GM15510 (cell line): ENCODE results near the gene SBF2.

Source experiments
- POLR2A ChIP-seq: IDR thresholded peaks from 3 replicates; pipeline ENCODE4 v1.6.1; 2011; ENCODE audit warnings: borderline replicate concordance; ENCODE audit not compliant: insufficient read length; ENCODE audit errors: extremely low read depth

Gene SBF2

DNA sequence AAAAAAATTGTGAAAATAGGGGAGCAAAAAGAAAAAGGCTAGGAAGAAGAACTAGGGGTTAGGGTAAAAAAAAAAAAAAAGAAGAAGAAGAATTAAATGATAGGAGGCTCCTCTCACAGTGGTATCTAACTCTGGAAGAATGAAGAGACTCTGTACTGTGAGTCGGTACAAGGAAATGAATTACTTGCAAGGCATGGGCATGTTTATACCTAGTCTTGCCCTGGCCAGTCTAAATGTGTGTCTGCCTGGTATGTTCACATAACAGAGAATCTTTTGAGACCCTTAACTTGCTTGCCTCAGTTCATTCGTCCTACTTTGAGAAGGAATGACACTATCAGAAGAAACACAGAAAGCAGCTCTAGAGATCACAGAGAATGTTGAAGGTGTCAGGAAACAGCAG is 470.6 kb downstream of the SBF2 start:
- TF ChIP-seq POLR2A = no peak

DNA sequence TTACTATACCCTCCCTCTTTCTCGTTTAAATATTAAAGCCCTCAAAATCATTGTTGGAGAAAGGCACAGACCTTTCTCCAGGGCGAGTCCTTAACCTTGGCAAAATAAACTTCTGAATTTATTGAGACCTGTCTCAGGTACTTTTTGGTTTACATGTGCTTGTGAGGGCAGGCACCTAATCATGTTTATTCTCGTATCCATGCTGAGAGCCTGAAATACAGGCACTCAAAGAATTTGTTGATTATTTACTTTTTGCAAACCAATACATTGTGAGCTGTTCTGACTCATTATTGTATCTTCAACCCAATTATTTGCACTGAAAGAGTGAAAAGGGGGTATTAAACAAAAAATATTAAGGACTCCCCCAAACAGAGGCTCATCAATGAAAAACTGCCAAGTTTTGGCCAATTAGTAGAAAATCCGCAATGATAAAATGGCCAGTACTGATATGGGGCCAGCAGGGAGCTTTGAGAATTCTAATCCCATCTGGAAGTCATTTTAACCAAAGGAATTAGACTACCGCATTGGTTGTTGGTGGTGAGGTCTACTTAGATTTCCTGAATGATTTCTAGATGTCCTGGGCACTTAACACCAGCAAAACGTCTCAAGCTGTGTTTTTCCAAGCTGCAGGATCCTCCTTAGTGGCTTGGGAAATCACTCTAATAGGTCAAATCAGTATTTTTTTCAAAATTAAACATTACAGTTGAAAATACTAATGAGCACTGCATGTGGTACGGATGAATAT is 472.8 kb downstream of the SBF2 start:
- TF ChIP-seq POLR2A = no peak

DNA sequence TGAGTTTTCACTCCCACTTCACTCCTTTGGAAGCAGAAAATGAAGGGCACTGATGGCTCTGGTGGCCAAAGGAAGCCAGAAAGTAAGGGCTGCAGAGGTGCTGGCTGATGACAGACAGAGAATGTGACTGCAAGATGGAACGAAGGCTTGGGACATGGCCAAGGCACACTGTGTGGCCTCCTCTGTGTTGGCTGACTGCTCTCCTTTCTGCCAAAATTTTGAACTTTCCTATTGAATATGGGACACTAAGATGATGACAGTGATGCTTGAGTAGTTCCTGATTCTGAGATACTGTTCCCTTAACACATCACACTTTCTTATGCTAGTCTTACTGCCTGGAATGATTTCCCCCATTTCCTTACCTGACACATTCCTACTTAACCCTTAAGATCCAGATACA is 473.8 kb downstream of the SBF2 start:
- no peak for TF ChIP-seq POLR2A

DNA sequence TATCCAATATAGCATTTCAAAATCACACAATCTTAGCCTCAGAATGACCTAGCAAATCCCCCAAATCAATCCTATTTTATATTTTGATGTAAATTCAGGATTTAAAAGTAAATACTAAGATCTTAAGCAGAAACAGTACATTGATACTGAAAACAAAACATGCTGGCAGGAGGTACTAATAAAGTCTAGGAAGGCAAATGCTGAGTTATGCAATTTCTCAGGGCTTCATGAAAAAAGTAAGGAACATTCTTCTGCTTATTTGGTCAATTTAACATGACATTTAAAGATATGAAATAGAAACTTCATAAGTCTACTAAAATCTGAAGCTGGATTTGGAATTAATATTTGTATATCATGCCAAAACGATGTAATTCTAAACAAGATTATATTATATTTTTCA is 476.8 kb downstream of the SBF2 start:
- TF ChIP-seq POLR2A = no peak

DNA sequence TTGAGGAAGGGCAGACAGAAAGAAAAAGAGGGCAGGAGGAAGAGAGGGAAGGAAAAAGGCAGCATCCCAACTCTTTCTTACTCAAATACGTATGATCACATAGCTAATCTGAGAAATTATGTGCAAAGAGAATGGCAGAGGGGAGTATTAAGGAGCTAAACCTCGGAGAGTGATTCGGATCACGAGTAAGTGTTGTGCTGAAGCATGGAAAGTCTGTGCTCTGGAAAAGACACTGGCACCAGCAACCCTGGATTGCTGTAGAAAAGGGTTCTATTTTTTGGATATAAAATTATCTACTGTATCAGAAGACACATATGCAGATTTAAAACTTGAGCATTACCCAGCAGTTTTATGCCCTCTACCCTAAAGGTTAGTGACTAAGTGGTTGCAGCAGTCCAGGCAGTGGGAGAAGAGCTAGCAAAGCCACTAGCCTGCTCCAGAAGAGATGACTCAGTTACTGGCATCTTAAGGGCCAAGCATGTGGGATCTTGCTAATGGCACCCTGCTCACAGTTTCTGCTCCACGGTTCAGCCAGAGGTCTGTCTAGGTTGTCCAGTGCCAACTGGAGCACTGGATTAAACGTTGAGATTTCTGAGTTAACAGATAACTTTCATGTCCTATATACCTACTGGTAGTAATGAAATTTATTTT is 478.4 kb downstream of the SBF2 start:
- no peak for TF ChIP-seq POLR2A

DNA sequence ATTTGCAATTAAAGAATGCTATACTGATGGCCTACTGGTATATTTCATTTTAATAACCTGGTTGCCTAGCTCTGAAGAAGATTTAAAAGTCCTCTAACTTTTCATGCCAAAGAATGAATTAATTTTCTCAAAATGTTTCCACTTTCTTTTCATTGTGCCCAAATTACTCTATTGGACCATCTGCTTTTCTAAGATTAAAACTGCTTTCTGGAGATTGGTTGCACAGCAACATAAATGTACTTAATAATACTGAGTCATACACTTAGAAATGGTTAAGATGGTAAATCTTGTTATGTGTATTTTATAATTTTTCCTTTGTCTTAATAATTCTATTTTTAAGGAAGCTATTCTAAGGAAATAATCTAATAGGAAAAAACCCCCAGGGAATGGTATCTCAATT is 479.9 kb downstream of the SBF2 start:
- TF ChIP-seq POLR2A = no peak

DNA sequence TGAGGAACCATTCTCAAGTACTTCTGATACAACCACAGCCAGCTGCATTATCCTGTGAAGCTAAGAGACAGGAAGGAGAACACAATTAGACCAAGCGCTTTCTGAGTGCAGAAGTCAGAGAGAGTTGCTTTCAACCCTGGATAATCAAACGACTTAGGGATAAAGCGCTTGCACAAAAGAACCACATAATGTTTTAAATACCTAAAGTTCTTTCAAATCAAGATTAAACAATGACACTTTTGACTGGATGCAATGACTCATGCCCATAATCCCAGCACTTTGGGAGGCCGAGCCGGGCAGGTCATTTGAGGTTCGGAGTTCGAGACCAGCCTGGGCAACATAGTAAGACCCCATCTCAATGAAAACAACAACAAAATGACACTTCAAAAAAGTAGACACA is 485.1 kb downstream of the SBF2 start:
- no peak for TF ChIP-seq POLR2A

DNA sequence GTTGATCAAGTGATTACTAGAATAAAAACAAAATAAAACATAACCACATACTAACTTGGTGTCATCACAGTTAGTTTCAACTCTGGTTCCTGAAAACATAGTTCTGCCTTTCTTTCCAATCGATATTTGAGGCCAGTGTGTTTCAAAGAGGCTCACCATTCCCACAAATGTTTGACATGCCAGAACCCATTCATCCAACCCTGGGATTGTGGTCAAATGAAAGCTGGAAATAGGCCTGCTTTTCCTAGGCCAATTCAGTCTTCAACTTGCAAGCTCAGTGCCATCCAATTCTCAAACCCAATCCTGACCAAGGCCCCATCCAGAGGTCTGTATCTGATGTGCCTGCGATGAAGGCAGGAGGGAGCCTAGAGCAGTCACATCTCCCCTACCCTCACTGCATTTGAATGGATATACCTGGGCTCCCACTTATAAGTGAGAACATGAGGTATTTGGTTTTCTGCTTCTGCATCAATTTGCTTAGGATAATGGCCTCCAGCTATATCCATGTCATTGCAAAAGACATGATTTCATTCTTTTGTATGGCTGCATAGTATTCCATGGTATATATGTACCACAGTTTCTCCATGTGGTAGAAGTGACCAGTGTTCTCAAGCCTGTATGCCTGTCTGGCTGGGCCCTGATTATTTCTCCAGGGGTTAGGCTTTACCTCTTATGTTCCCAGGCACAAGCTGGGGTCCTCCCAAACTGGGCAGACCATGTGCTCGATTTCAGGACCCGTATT is 486.9 kb downstream of the SBF2 start:
- no peak for TF ChIP-seq POLR2A

DNA sequence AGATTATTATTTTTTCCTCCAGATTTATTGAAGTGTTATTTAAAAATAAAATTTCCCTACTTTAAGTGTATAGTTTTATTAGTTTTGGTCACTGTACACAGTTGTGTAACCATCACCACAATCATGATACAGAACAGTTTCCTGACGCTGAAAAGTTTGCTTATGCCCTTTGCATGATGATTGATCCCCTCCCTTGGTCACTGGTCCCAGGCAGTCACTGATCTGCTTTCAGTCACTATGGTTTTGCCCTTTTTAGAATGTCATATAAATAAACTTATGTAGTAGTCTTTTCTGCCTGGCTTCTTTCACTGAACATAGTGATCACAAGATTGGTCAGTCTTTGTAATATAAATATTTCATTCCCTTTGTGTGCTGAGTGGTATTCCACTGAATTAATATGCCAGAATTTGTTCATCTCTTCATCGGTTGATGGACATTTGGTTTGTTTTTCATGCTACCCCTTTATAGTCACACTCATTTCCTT is 489.6 kb downstream of the SBF2 start:
- TF ChIP-seq POLR2A = no peak

DNA sequence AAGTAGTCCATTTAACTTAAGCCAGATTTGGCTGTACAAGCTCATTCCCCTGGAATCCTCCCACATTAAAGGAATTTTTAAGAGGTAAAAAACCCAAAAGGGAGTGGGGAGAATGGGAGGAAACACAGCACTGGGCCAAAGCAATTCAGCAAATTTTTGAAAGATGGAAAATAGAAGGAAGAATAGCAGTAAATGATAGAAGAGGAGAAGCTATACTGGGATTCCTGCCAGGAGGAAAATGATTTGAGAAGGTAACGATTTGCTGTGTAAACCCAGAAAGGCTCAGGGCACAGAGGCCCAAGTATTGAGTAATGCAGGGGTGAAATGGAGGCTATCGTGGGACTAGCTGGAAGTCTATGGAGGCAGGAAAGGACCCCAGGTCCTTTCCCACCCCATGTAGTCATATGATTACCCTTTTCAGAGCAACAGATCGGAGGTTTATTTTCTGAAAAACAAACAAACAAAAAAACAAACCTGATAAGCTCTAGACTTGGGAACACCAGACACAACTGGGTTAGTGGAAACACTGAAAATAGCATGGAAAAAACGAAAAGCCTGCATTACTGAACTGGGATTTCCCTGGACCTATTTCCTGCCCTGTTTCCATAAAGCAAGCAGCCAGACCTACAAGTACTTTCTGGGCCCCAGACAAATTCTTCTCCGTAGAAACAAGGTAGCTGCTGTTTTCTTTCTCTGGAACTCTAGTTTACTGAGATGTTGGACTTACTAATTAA is 490.2 kb downstream of the SBF2 start:
- TF ChIP-seq POLR2A = no peak

DNA sequence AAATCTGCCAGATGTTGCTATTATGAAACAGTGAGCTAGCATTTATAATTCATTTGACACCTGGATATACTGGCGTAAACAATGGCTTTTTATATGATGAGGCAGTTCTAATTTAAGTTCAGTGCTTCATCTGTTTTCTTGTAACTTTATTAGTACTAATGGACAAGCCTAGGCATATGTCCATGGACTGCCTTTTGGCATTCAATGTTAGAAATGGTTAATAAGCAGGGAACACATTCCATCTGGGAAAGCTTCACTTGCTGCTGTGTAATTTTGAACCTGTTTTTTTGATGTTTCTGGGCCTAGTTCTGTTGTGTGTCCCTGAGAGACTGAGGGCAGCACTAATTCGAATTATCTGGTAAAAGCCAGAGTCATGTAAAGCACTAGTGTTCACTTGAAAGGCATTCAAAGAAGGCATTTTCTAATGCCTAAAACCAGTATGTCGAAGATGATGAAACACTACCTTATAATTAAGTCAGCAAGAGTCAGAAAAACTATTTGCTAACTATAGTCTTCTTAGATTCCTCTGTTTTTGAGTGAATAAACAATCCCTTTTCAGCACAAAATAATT is 491.6 kb downstream of the SBF2 start:
- TF ChIP-seq POLR2A = no peak

DNA sequence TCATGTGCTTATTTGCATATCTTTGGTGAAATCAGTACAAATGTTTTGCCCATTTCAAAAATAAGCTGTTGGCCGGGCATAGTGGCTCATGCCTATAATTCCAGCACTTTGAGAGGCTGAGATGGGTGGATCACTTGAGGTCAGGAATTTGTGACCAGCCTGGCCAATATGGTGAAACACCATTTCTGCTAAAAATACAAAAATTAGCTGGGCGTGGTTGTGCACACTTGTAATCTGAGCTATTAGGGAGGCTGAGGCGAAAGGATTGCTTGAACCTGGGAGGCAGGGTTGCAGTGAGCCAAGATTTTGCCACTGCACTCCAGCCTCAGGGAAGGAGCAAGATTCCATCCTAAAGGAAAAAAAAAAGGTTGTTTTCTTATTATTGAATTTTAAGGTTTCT is 494.1 kb downstream of the SBF2 start:
- TF ChIP-seq POLR2A = no peak

DNA sequence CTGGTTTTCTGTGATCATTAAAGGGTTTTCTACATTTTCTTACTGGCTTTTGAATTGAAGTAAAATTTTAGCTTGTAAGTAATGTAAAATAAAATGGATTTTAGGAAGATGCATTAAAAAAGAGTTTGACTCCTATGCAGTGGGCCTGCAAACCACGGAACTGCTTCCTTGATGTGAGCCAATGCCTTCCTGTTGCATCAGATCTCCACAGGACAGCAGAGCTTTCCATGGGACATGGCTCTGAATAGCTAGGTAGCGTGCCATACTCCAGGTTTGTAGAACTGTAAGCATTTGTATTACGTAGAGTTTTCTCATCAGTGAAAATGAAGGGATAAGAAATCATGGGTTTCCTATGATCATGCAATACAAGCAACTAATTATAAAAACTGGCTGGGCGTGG is 496.7 kb downstream of the SBF2 start:
- no peak for TF ChIP-seq POLR2A

DNA sequence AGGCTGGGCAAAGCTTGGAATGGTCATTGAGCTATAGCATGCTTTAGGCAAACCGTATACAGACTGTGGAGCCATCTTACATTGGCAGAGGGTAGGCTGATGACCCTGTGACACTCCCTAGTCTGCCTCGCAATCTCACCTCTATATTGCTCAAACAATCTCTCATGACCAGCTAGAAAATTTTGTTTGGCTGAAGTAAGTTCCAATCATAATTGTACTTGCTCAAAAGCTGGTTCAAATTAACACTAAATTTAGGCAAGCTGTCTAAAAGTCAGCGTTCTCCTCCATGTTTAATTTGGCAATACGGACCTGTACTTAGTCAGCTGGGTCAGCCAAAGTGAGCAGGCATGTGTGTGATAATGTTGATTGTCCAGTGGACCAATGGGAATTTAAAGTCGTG is 497.2 kb downstream of the SBF2 start:
- no peak for TF ChIP-seq POLR2A

DNA sequence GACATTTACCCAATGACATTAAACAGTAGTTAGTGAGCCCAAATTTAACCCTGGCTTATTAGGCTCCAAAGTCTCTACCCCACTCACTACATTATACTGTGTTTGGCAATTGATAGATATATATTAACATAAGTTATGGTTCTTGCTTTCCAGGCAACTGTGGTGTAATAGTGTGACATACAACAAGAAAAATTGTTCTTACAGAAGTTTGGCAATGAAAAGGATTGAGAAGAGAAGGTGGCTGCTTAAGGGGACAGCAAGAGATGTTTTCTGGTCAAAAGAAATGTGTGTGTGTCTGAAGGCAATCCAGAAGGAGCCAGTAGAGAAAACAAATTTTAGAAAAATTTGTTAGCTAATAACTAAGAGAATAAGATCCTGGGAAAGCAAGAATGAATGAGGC is 497.8 kb downstream of the SBF2 start:
- no peak for TF ChIP-seq POLR2A

DNA sequence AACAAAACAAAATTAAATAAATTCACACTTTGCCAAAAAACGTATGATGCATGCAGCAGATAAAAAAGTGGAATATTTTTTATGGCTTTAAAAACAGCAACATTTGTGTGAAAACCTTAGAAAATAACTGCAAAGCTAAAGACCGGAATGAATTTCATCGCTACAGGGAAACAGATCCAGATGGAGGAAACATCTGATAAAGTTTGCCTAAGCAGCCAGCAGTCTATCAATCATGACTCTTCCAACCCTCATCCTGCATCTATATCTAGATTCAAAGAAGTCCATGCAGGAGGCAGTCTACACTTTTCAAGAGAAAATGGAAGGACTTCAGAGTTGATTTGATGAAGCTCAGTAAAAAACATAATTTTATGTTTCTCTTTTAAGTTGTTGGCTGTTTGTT is 503.3 kb downstream of the SBF2 start:
- TF ChIP-seq POLR2A = no peak

DNA sequence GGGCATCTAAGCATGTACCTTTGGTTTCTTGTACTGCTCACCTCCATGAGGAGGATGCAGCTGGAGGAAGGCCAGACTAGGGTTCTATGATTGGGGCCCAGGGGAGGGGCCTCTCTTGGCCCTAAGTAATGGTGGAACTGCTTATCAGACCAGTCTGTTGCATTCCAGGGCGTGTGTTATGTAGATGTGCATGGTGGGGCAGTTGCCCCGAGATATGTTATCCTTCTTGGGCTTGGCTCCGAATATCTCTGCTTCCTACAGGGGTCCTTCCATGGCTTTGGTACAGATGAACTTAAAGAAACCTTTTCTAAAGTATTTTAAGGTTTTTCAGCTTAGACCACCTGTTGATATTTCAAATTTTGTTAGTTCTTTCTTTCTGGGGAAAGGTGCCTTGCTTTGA is 504.1 kb downstream of the SBF2 start:
- TF ChIP-seq POLR2A = no peak
